ENCODE results near the gene GTF3A.

- no peak for TF ChIP-seq CTCF (conservative IDR thresholded peaks at IDR 0.05; ENCODE audit: low read length)
- no peak for TF ChIP-seq EZH2phosphoT487 (IDR thresholded peaks at IDR 0.05; ENCODE audit: borderline replicate concordance, low read depth, low read length)
Observed at GRCh38 chr13:27408074-27408473, 16.3 kb upstream of the GTF3A start.
